Ishikawa (cell line): ENCODE data around the gene COL5A2.

ENCODE experiments used
- CEBPB ChIP-seq: IDR thresholded peaks from 2 replicates; pipeline ENCODE4 v1.6.1; 2012
- CREB1 ChIP-seq: IDR thresholded peaks from 2 replicates; pipeline ENCODE4 v1.6.1; 2012; ENCODE audit warnings: low read depth
- EGR1 ChIP-seq: IDR thresholded peaks from 2 replicates; pipeline ENCODE4 v1.6.1; 2012
- EP300 ChIP-seq: IDR thresholded peaks from 2 replicates; pipeline ENCODE4 v1.6.1; 2012; ENCODE audit warnings: borderline replicate concordance
- NFIC ChIP-seq: IDR thresholded peaks from 2 replicates; pipeline ENCODE4 v1.6.1; 2012
- RAD21 ChIP-seq: IDR thresholded peaks from 2 replicates; pipeline ENCODE4 v1.6.1; 2012; ENCODE audit warnings: low read depth
- TAF1 ChIP-seq: IDR thresholded peaks from 2 replicates; pipeline ENCODE4 v1.6.1; 2012; ENCODE audit warnings: low read depth, mild to moderate bottlenecking
- TCF12 ChIP-seq: IDR thresholded peaks from 2 replicates; pipeline ENCODE4 v1.6.1; 2012; ENCODE audit warnings: low read depth
- TEAD4 ChIP-seq: IDR thresholded peaks from 2 replicates; pipeline ENCODE4 v1.6.1; 2012
- YY1 ChIP-seq: IDR thresholded peaks from 2 replicates; pipeline ENCODE4 v1.6.1; 2012; ENCODE audit warnings: low read depth
- TF ChIP-seq, protein P1 (sequence below): IDR thresholded peaks from 2 replicates; pipeline ENCODE4 v1.6.1; 2012
- TF ChIP-seq, protein P2 (sequence below): IDR thresholded peaks from 2 replicates; pipeline ENCODE4 v1.6.1; 2012; ENCODE audit warnings: low read depth, mild to moderate bottlenecking
- TF ChIP-seq, protein P3 (sequence below): IDR thresholded peaks from 2 replicates; pipeline ENCODE4 v1.6.1; 2012

DNA sequence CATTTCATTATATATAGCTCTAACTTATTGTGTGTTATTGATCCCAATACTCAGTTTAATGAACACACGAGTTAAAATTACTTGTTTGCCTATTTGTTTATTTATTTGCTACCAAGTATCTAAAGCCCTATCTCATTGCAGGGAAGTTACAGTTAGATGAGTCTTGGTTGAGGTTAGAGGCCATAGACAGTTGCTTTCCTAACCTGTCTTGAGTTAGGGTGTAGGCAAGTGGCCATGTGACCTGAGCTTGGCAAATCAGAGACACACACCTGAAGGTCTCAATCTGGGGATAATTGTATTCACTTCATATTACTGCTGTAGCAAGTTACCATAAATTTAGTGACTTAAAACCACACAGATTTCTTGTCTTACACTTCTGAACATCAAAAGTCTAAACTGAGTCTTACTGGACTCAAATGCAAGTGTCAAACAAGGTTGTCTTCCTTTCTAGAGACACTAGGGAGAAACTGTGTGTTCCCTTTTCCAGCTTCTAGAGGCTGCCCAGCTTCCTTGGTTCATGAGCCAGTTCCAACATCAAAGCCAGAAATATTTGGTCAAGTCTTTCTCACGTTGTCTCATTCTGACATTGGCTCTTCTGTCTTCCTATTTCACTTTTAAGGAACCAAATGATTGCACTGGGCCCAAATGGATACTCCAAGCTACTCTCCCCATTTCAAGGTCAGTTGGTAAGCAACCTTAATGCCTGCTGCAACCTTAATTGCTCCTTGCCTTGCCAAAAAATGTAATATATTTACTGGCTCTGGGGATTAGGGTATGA is 165.7 kb downstream of the COL5A2 start:
- TF ChIP-seq, protein P1, sequence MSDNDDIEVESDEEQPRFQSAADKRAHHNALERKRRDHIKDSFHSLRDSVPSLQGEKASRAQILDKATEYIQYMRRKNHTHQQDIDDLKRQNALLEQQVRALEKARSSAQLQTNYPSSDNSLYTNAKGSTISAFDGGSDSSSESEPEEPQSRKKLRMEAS, result no peak
- TF ChIP-seq, protein P2, sequence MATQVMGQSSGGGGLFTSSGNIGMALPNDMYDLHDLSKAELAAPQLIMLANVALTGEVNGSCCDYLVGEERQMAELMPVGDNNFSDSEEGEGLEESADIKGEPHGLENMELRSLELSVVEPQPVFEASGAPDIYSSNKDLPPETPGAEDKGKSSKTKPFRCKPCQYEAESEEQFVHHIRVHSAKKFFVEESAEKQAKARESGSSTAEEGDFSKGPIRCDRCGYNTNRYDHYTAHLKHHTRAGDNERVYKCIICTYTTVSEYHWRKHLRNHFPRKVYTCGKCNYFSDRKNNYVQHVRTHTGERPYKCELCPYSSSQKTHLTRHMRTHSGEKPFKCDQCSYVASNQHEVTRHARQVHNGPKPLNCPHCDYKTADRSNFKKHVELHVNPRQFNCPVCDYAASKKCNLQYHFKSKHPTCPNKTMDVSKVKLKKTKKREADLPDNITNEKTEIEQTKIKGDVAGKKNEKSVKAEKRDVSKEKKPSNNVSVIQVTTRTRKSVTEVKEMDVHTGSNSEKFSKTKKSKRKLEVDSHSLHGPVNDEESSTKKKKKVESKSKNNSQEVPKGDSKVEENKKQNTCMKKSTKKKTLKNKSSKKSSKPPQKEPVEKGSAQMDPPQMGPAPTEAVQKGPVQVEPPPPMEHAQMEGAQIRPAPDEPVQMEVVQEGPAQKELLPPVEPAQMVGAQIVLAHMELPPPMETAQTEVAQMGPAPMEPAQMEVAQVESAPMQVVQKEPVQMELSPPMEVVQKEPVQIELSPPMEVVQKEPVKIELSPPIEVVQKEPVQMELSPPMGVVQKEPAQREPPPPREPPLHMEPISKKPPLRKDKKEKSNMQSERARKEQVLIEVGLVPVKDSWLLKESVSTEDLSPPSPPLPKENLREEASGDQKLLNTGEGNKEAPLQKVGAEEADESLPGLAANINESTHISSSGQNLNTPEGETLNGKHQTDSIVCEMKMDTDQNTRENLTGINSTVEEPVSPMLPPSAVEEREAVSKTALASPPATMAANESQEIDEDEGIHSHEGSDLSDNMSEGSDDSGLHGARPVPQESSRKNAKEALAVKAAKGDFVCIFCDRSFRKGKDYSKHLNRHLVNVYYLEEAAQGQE, result no peak
- TF ChIP-seq CREB1 (no peak), YY1 (no peak), NFIC (no peak), RAD21 (no peak), EGR1 (no peak), EP300 (no peak), CEBPB (no peak), TAF1 (no peak), TCF12 (no peak), TEAD4 (no peak)
- TF ChIP-seq, protein P3, sequence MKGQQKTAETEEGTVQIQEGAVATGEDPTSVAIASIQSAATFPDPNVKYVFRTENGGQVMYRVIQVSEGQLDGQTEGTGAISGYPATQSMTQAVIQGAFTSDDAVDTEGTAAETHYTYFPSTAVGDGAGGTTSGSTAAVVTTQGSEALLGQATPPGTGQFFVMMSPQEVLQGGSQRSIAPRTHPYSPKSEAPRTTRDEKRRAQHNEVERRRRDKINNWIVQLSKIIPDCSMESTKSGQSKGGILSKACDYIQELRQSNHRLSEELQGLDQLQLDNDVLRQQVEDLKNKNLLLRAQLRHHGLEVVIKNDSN, result no peak
